SK-N-SH treated with all-trans-retinoic acid at 6 μM for 48 hours (cell line): ENCODE results near the gene WSCD2.

Experiments used
- ATAC-seq: fragments of 200-7000 bp; cut with Tn5 transposase; 3 replicates; pipeline ENCODE4 v1.9.1; 2020; ENCODE audit warnings: mild to moderate bottlenecking, moderate library complexity
- ARNTL ChIP-seq: fragments of 450-650 bp; formaldehyde crosslinking; IDR thresholded peaks from 2 replicates; pipeline ENCODE4 v1.5.0; 2020; ENCODE audit warnings: low read depth, mild to moderate bottlenecking, moderate library complexity, borderline replicate concordance
- BACH2 ChIP-seq: fragments of 250-450 bp; sonication (Bioruptor Pico); IDR thresholded peaks from 2 replicates; pipeline ENCODE4 v1.9.0; 2021; ENCODE audit warnings: mild to moderate bottlenecking, borderline replicate concordance
- CREB5 ChIP-seq: fragments of 250-450 bp; sonication (Bioruptor Pico); IDR thresholded peaks from 2 replicates; pipeline ENCODE4 v1.5.1; 2020; ENCODE audit warnings: low read depth, mild to moderate bottlenecking, moderate library complexity
- CSDC2 ChIP-seq: fragments of 250-450 bp; sonication (Bioruptor Pico); IDR thresholded peaks from 2 replicates; pipeline ENCODE4 v1.5.0; 2020; ENCODE audit warnings: mild to moderate bottlenecking, moderate library complexity
- CSRNP3 ChIP-seq: fragments of 250-450 bp; sonication (Bioruptor Pico); IDR thresholded peaks from 2 replicates; pipeline ENCODE4 v1.5.1; 2021; ENCODE audit warnings: mild to moderate bottlenecking, moderate library complexity
- ESRRG ChIP-seq: fragments of 250-450 bp; sonication (Bioruptor Pico); IDR thresholded peaks from 2 replicates; pipeline ENCODE4 v1.6.1; 2021; ENCODE audit warnings: mild to moderate bottlenecking
- ISL1 ChIP-seq: fragments of 250-450 bp; sonication (Bioruptor Pico); IDR thresholded peaks from 2 replicates; pipeline ENCODE4 v2.1.2; 2022; ENCODE audit warnings: mild to moderate bottlenecking, moderate library complexity
- OSR1 ChIP-seq: fragments of 250-450 bp; sonication (Bioruptor Pico); IDR thresholded peaks from 2 replicates; pipeline ENCODE4 v1.8.0; 2022; ENCODE audit warnings: moderate library complexity, mild to moderate bottlenecking, inconsistent platforms
- PATZ1 ChIP-seq: fragments of 250-450 bp; sonication (Bioruptor Pico); IDR thresholded peaks from 2 replicates; pipeline ENCODE4 v1.8.0; 2020; ENCODE audit warnings: mild to moderate bottlenecking, moderate library complexity, borderline replicate concordance
- POU6F1 ChIP-seq: fragments of 250-450 bp; sonication (Bioruptor Pico); IDR thresholded peaks from 2 replicates; pipeline ENCODE4 v1.8.0; 2021; ENCODE audit warnings: low read depth, mild to moderate bottlenecking, moderate library complexity, borderline replicate concordance
- PPARA ChIP-seq: fragments of 250-450 bp; sonication (Bioruptor Pico); IDR thresholded peaks from 2 replicates; pipeline ENCODE4 v1.5.0; 2020; ENCODE audit warnings: mild to moderate bottlenecking, borderline replicate concordance
- RARB ChIP-seq: fragments of 250-450 bp; sonication (Bioruptor Pico); IDR thresholded peaks from 2 replicates; pipeline ENCODE4 v1.8.0; 2021; ENCODE audit warnings: mild to moderate bottlenecking, moderate library complexity
- SNAI2 ChIP-seq: fragments of 250-450 bp; sonication (Bioruptor Pico); IDR thresholded peaks from 2 replicates; pipeline ENCODE4 v1.5.0; 2020; ENCODE audit warnings: mild to moderate bottlenecking, moderate library complexity
- TCF4 ChIP-seq: fragments of 250-450 bp; sonication (Bioruptor Pico); IDR thresholded peaks from 2 replicates; pipeline ENCODE4 v1.8.0; 2021; ENCODE audit warnings: mild to moderate bottlenecking, moderate library complexity, borderline replicate concordance
- TOX ChIP-seq: fragments of 250-450 bp; sonication (Bioruptor Pico); IDR thresholded peaks from 2 replicates; pipeline ENCODE4 v1.8.0; 2021; ENCODE audit warnings: mild to moderate bottlenecking, moderate library complexity, borderline replicate concordance
- TSHZ2 ChIP-seq: fragments of 250-450 bp; sonication (Bioruptor Pico); IDR thresholded peaks from 2 replicates; pipeline ENCODE4 v1.5.0; 2020; ENCODE audit warnings: mild to moderate bottlenecking, moderate library complexity
- ZC3H10 ChIP-seq: fragments of 250-450 bp; sonication (Bioruptor Pico); IDR thresholded peaks from 2 replicates; pipeline ENCODE4 v1.5.1; 2021; ENCODE audit warnings: mild to moderate bottlenecking, moderate library complexity
- ZFP3 ChIP-seq: fragments of 250-450 bp; sonication (Bioruptor Pico); IDR thresholded peaks from 2 replicates; pipeline ENCODE4 v1.5.0; 2020; ENCODE audit warnings: mild to moderate bottlenecking, moderate library complexity
- ZFP30 ChIP-seq: fragments of 450-650 bp; formaldehyde crosslinking; IDR thresholded peaks from 2 replicates; pipeline ENCODE4 v1.5.0; 2022; ENCODE audit warnings: mild to moderate bottlenecking, moderate library complexity
- ZNF565 ChIP-seq: fragments of 450-650 bp; formaldehyde crosslinking; conservative IDR thresholded peaks from 2 replicates; pipeline ENCODE4 v1.5.0; 2020; ENCODE audit warnings: low read depth, mild to moderate bottlenecking, moderate library complexity
- ZNF70 ChIP-seq: fragments of 450-650 bp; formaldehyde crosslinking; IDR thresholded peaks from 2 replicates; pipeline ENCODE4 v1.5.0; 2020; ENCODE audit warnings: mild to moderate bottlenecking, moderate library complexity
- ZNF8 ChIP-seq: fragments of 450-650 bp; formaldehyde crosslinking; IDR thresholded peaks from 2 replicates; pipeline ENCODE4 v1.5.0; 2020; ENCODE audit warnings: mild to moderate bottlenecking, moderate library complexity

WSCD2 gene

GRCh38 chr12:108241986-108242703 lies 113.1 kb downstream of the WSCD2 start:
- ATAC-seq, result no peak

GRCh38 chr12:108247130-108247529 lies 118.0 kb downstream of the WSCD2 start:
- ATAC-seq, result no peak
- TF ChIP-seq ZFP30 (CRISPR knock-in tag) (no peak), BACH2 (no peak), TOX (no peak), SNAI2 (CRISPR knock-in tag) (no peak), TSHZ2 (CRISPR knock-in tag) (no peak), CREB5 (CRISPR knock-in tag) (no peak), OSR1 (CRISPR knock-in tag) (no peak), CSDC2 (no peak), ZNF565 (CRISPR knock-in tag) (no peak), CSRNP3 (CRISPR knock-in tag) (no peak), PPARA (CRISPR knock-in tag) (no peak), ARNTL (no peak), TCF4 (CRISPR knock-in tag) (no peak), ISL1 (CRISPR knock-in tag) (no peak), ZFP3 (no peak), RARB (CRISPR knock-in tag) (no peak), POU6F1 (CRISPR knock-in tag) (no peak), PATZ1 (CRISPR knock-in tag) (no peak)

More at GRCh38 chr12:108241986-108242703, 113.1 kb downstream of the WSCD2 start:
- TF ChIP-seq RARB (CRISPR knock-in tag) (no peak), ZNF70 (no peak), ESRRG (CRISPR knock-in tag) (no peak), ZFP3 (no peak), ZC3H10 (CRISPR knock-in tag) (no peak), CREB5 (CRISPR knock-in tag) (no peak), ZNF8 (CRISPR knock-in tag) (no peak), ISL1 (CRISPR knock-in tag) (no peak), TSHZ2 (CRISPR knock-in tag) (no peak), CSDC2 (no peak), SNAI2 (CRISPR knock-in tag) (no peak)
